HG02884 (cell line): ENCODE results near the gene PDIA3.
"Not testable (repeated sequence)": the region's sequence is repeated elsewhere in the genome, so short reads cannot be mapped to it uniquely, and the experiment has no call there.

Experiments used
- ATAC-seq: cut with Tn5 transposase; IDR thresholded peaks from one replicate; pipeline ENCODE4 v1.9.1; 2021; ENCODE audit warnings: mild to moderate bottlenecking, moderate library complexity; ENCODE audit not compliant: unreplicated experiment

PDIA3 gene

DNA sequence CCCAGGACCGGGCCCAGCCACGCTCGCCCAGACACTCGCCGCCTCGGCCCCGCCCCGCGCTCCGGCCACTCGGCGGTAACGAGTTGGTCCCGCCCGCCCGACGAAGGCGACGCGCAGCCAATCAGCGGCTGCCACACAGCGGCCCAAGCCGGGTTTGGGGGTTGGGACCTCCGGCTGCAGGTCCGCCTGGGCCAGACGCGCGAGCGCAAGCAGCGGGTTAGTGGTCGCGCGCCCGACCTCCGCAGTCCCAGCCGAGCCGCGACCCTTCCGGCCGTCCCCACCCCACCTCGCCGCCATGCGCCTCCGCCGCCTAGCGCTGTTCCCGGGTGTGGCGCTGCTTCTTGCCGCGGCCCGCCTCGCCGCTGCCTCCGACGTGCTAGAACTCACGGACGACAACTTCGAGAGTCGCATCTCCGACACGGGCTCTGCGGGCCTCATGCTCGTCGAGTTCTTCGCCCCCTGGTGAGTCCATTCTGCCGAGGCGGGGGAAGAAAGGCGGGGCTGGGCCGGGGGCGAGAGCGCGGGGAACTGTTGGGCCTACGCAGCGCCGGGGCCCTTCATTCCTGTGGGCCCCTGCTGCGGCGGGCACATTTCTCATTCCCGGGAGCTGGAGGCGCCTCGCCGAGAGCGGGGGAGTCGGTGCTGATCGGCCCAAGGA, at the start of gene PDIA3:
TSS of gene PDIA3 (plus strand) at position 194 of the 658 bp plus-strand sequence. CDS start at position 296, 102 bp downstream.
- ATAC-seq = peak; percentile 61

DNA sequence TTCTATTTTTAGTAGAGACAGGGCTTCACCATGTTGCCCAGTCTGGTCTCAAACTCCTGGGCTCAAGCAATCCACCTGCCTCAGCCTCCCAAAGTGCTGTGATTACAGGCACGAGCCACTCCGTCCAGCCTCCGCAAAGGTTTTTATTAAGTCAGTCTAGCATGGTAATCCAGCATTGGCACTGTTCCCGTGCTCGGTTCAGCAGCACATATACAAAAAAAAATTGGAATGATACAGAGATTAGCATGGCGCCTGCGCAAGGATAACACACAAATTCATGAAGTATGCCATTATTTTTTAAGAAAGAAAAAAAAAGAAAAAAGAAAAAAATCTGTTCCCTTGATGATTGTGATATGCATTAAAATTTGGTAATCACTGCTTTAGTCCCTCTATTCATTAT, 44.1 kb upstream of the PDIA3 start:
- no peak for ATAC-seq

DNA sequence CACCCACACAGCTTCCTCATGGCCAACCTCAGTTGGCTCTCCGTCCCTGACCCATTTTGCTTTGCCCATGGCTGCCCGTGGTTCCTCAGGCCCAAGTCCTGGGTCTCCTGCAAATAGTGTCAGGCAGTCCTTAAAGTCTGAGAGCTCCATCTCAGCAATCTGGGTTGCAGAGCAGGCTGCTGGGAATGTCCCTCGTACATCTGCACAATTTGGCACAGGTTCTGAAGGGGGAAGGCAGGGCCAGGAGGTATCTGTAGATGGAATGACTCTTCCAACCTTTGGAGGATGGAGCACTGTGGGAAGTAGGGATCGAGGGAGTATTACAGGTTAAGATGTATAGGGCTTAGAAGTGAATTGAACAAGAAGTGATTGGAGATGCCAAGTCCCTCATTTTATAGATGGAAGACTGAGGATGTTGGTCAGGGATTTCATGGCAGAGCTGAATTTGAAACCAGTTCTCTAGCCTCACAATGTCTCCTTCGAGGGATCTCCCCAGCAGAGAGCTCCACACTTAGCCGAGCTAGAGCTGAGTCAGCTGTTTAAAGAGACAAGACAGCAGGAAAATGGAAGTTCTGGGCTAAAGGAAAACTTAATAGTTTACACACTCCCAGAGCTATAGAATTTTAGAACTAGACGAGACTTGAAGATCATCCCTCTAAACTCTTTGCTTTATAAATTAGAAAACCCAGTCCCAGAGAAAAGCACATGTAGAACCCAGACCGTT, 43.4 kb upstream of the PDIA3 start:
- no peak for ATAC-seq

DNA sequence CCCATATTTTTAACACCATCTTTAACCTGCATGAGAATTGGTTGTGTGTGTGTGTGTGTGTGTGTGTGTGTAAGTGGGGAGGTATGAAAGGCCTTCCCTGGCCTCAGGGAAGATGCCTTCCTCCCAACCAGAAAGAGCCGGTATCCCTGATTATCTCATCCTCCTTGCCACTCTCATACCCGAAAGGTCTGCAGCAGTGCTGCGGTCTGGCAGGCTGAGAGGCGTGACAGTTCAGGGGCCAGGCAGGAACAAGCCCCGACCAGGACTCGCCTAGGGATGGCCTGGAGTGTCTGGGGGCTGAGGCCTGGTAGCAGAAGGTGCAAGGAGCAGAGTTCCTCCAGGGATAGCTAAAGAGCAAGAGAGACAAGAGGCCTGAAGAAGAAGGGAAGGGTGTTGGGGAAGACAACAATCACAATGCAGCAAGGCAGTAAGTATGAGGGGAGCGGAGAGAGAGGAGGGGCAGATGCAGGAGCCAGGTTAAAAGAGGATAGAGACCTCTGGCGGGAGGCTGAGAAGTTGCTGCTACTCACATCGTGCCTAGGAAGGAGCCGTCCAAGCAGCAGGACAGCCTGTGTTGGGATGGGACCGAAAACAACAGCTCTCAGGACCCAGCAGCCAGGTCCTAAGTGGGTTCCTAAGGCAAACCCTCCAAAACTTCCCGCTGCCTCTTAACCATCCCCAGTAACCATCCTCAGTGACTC, 35.7 kb upstream of the PDIA3 start:
- ATAC-seq = not testable (repeated sequence)

DNA sequence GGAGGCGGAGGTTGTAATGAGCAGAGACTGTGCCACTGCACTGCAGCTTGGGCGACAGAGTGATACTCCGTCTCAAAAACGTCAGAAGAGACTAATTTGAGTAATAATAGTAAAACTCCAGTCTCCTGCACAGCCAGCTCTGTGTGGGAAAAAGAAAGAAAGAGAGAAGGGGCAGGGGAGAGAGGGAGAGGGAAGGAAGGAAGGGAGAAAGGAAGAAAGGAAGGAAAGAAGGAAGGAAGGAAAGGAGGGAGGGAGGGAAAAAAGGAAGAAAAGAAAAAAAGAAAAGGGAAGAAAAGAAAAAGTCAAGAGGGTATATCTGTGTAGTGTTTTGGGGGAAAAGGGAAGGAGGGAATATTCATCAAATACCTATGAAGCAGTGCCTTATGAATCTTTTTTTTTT, 23.1 kb upstream of the PDIA3 start:
- ATAC-seq = no peak

DNA sequence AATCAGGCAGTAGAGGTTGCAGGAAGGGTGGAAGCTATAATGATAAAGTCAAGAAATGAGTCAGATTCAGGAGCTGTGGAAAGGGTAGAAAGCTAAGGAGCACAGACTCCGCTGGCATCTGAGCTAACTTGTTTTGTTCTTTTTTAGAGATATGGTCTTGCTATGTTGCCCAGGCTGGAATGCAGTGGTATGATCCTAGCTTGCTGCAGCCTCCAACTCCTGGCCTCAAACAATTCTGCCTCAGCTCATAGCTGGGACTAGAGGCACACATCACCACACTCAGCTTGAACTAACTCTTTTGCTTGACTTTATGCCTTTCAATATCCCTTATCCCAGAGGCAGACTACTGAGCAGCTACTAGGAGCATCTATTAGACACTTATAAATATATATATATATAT, 19.9 kb upstream of the PDIA3 start:
- ATAC-seq = not testable (repeated sequence)

DNA sequence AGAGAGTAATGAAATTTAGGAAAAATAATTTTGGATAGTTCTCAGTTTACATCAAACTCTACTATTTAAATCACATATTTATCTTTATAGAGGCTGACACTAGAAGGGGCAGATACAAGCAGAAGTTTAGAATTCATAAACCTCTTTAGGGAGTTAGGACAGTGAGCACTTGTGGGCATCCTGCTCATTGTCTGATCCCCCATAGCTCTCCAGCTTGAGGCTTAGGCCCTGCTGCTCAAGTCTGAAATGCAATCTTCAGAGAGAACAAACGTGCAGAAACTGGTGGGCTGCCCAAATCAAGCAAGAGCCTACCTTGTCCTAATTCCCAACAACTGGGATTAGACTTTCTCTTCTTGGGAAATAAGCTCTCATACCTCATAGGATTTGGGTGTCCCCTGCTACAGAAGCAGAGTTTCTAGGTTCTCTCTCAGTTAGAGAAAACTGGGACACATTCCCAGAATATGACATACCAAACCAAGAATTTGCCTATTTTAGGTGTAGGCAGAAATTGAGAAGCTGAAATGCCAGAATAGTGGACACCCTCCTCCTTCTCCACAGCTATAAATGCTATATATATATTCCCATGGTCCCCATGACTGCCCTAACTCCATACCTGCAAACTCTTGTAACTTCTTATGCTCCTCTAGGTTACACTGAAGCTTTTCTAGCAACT, 18.0 kb upstream of the PDIA3 start:
- ATAC-seq = not testable (repeated sequence)

DNA sequence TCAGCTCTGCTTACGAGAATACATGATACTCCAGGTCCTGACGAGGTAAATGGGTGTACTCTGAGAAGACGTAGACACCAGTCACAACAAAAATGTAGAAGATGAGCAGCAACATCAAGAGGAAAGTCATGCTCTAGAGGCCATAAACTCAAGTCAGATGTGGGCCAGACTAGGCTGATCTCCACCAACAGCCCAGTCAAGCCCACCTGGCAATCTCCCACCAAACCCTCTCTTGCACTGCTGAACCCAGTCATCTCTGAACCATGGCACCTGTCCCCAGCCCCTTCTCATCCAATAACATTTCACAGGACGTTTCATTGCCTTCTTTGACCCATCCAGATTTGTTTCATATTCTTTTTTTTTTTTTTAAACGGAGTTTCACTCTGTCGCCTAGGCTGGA, 10.8 kb upstream of the PDIA3 start:
- ATAC-seq = no peak

DNA sequence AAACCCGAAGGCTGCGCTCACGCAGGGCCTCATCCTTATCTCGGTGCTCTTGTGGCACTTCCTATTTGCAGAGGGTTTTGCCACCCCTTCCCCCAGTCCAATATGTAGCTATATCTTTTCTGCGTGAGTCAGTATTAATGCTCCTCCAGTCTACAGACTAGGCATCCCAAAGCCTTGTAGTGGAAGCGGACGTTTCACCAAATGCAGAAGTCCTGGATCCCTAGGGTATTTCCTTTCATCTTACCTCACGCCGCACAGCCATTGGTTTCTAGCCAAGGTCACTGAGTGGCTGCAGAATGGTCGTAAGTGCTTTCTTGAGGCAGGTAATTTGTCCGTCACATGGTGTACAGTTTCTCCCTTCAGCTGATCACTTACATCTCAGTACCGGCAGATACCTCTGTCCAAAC, 668 bp downstream of the PDIA3 start:
- not testable (repeated sequence) for ATAC-seq

DNA sequence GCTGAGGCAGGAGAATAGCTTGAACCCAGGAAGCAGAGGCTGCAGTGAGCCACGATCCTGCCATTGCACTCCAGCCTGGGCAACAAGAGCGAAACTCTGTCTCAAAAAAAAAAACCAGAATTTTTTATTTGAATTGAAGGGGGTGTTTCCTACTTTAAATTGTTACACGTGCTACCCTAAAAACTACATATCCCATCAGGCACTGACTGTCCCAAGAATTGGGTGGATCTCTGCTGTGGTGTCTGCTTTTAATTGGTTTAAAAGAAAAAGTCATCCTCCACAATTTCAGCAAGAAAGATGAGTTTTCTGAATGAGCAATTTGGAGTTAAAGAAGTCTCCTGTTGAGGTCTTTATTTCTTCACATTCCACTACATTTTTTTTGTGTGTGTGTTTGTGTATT, 2.1 kb downstream of the PDIA3 start:
- ATAC-seq = no peak

DNA sequence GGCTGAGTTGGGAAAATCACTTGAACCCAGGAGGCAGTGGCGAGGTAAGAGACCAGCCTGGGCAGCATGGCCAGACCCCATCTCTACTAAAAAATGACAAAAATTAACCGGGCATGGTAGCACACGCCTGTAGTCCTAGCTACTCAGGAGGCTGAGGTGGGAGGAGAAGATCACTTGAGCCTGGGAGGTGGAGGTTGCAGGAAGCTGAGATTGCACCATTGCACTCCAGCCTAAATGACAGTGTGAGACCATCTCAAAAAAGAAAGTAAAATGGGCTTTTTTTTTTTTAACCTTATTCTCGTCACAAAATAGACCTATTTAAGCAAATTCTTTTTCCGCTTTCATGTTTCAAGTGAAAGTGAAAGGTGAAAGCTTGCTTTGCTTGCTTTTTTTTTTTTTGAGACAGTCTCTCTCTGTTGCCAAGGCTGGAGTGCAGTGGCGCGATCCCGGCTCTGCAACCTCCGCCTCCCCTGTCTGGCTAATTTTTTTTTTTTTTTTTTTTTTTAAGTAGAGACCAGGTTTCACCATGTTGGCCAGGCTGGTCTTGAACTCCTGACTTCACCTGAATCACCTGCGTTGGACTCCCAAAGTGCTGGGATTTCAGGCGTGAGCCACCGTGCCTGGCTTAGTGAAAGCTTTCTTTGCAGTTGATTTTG, 3.6 kb downstream of the PDIA3 start:
- ATAC-seq = no peak

DNA sequence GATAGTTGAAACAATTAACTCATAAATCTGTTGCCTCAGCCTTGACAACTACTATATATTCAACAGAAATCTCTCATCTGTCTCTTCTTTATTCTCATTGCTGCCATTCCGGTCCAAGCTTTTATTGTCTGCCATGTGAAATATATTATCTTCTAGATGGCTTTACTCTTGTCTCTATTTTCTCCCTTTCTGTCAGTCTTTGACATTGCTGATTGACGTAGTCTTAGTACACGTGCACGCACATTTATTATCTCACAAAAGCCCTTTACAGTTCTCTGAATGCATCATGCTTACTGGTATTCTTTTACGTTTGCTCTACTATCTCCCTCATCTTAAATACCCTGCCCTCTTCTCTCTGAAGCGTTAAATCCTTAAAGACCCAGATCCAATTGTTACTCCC, 5.6 kb downstream of the PDIA3 start:
- no peak for ATAC-seq

DNA sequence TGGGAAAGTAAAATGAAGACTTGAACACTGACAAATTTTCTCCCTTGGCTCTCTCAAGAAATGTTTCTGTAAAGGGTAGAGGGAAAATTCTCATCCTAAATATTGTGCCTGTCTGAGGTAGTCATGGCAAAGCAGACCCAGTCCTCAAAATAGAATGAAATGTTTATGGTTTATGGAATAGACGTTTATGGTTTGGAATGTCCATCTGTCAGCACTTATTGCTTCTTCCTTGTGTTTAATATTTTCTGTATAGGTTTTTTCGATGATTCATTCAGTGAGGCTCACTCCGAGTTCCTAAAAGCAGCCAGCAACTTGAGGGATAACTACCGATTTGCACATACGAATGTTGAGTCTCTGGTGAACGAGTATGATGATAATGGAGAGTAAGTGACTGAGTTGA, 16.6 kb downstream of the PDIA3 start:
- ATAC-seq = no peak

DNA sequence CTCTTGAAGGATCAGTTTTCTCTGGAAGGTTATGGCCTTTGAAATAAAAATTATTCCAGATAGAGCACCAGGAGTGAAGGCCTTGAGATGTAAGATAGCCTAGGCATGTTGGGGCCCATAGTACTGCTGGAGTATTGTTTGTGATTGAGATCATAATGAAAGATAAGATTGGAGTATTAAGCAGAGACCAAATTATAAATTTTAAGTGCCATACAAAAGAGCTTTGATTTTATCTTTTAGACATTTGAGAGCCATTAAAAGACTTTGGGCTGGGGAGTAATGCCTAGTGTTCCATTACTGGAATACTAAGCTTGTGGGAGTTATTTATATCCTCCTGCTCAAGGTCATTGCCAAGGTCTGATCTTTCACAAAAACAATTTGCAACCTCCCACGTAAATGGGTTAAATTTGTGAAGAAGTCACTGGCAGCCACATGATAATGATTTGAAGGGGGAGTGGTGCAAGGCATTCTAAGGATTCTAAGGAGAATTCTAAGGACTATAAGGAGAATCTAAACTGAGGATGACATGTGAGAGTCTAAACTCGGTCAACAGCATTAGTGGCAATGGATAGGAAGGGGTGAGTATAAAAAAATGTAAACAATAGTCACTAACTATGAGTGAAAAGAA, 17.7 kb downstream of the PDIA3 start:
- ATAC-seq = no peak

DNA sequence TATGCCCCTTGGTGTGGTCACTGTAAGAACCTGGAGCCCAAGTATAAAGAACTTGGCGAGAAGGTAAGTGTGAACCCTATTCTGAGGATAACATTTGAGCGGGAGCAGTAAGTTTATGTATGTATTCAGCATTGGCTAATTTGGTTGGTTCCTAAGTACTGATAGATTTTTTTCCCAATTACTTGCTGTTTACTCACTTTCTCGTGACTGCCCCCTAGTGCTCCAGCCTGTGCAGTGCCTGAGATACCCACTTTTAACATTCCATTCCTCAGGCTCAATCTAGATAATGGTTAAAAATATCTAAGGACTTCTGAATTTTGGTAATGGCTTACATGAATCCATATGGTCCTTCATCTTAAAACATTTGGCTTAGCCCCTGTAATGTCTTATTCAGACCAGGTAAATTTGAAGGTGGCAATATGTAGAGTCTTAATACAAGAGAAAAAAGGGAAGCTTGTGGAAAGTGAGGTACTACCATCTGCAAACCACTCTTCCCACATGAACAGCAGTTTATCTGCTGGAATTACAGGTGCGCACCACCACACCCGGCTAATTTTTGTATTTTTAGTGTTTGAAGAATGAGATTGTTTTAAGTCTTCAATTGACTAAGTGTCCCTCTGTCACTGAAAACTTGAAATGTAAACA, 23.5 kb downstream of the PDIA3 start:
- no peak for ATAC-seq

DNA sequence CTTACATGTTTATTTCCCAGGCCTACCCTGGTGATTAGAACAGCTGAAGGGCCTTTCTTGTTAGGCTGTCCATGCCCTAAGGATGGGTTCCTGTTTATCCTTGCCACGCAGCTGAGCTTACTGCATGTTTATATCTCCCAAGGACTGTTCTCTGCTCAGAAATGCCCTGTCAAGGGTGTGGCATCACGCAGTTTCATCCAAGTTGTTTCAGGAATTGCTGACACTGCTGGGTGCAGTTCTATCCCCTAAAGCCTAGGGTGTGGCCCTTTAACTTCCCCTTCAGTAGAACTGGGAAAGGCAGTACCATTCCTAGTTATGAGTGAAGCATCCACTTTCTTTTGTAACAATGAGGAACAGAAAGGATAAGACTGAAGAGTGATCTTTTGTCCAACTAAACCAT, 25.6 kb downstream of the PDIA3 start:
- no peak for ATAC-seq

DNA sequence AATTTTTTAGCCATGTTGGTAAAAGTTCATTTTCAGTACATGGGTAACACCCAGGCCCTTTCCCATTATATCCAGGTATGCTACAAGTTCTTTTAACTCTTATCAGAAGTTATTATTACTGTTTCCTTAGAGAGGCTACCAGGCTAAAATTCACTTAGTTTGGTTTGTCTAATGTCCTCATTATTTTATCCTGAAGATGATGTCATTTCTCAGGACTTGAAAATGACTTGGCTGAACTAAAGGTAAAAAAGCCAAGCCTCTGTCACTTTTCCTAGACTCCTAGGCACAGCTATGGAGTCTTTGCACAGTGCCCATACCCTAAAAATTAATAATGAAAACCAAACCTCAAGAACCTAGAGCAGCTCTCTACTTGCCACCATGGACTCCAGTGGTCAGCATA, 26.4 kb downstream of the PDIA3 start:
- no peak for ATAC-seq

DNA sequence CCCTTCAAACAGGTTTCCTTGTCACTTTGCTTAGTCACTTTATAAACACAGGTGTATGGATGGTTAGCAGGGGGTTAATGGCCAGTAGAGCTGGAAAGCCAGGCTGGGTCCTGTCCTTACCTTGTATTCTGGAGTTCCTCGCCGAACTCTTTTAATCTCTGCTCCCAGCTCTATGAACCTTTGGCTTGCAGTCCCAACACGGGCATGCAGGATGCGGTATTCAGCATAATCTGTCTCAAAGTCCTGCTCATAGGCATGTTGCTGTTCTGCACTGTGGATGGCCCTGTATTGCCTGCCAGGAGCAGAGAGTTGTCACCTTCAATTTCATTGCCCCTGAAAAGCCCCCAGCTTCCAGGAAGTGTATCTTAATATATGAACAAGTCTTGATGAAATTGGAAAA, 27.8 kb downstream of the PDIA3 start:
- ATAC-seq = no peak

DNA sequence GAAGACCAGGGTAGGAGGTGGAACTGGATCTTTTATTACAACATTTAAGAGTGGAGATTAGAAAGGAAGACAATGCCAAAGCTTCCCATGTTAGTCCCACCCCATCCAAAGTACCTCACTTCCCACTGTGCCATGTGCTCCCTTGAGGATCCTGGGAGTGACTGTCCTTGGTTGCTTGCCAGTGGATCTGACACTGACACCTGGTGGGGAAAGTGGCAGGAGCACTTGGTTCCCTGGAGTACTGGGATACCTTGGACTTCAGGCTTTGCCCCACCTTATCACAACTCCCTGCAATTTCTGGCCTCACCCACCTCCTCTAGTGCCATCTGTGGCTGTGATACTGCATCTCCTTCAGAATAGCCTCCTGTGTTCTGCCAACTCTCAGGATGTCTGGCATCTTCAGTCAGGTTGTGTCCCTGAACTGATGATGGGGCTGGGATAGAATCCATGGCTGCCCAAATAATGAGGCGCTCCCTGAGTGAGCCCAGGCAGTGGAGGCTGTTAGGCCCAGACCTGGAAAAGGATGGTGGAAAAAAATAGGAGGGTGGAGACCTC, 29.2 kb downstream of the PDIA3 start:
- ATAC-seq = no peak
